Tibial nerve (tissue), 3 donors: Measurements from ENCODE around the gene B4GALT2.

Experiments
- CTCF ChIP-seq, 5 experiments: fragments of 200-600 bp in 3 of 5; fragments of 450-650 bp in 2 of 5; sonication (generic) in 3 of 5; IDR thresholded peaks; one replicate each; pipeline ENCODE4 v1.5.1; 2016 to 2019; ENCODE audit warnings: antibody characterized with exemption in 5 of 5, mild to moderate bottlenecking in 3 of 5, moderate library complexity in 2 of 5
- POLR2A ChIP-seq, 2 donors: fragments of 450-650 bp; IDR thresholded peaks; one replicate each; pipeline ENCODE4 v1.6.1; 2017; ENCODE audit warnings: antibody characterized with exemption in 2 of 2, mild to moderate bottlenecking in 2 of 2, moderate library complexity in 2 of 2

DNA sequence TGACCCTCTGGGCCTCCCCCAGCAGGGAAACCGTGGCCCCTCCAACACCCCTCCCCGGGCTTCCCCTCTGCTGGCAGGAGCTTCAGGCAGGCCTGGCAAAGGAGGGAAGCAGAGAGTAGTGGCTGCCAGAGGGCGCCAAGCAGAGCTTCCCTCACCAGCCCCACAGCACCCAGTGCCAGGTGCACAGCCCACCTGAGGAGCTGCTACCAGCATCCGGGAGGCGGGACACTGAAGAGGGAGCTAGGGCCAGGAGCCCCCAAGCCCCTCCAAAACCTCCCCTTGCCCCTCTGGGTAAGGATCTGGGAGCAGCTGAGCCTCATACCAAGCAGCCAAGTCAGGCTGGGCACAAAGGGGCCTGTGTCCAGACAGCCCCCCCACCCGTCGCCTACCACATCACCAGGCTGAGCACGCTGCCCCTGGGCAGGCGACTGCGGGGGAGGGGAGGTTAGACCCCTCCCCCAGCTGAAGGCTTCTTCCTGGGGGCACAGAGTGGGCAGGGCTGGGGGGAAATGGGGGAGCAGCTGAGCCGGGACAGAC lies 32.0 kb downstream of the B4GALT2 start:
- TF ChIP-seq POLR2A (IDR thresholded peaks at IDR 0.05) = no peak
- TF ChIP-seq CTCF (IDR thresholded peaks at IDR 0.05) = no peak
